Measurements from ENCODE around the gene PITPNM3. TPM values are rescaled to one million over a fixed set of nuclear protein-coding genes. Genes with fewer than 3 reads are reported as not detected.
A peak's percentile ranks its signal among the peaks of the same experiment; 100 is the strongest.

PITPNM3 gene
- total RNA-seq, 3 donors from 2014 or later = 12.2 to 15.9 (median 15.6) TPM

- TF ChIP-seq CTCF (IDR thresholded peaks at IDR 0.05) = no peak
- H3K4me1 ChIP-seq (ENCODE audit: low read depth) = peaks cover 5% of the 10 kb centered on the region
- ATAC-seq = no peak
- intact Hi-C loops (cut with DNase I, micrococcal nuclease) = no loop called here
- no peaks in the 10 kb centered on the region for H3K36me3 ChIP-seq (ENCODE audit: low read depth)
- no peaks in the 10 kb centered on the region for H3K9me3 ChIP-seq
- H3K4me3 ChIP-seq = no peak overlapping the region
- DNase-seq = no peak
Observed at GRCh38 chr17:6560496-6560895, 4.1 kb upstream of the PITPNM3 start.

- TF ChIP-seq CTCF (IDR thresholded peaks at IDR 0.05) = no peak
- intact Hi-C loops (cut with DNase I, micrococcal nuclease) = no loop called here
- Histone ChIP-seq H3K36me3 (ENCODE audit: low read depth) (no peaks in the 10 kb centered on the region), H3K9me3 (no peaks in the 10 kb centered on the region), H3K4me1 (ENCODE audit: low read depth) (peaks cover 5% of the 10 kb centered on the region), H3K4me3 (no peak overlapping the region)
- ATAC-seq = no peak
- no peak for DNase-seq
Observed at GRCh38 chr17:6559753-6560215, 3.4 kb upstream of the PITPNM3 start.

GRCh38 chr17:6558932-6559752 is 2.8 kb upstream of the PITPNM3 start:
- intact Hi-C loops (cut with DNase I, micrococcal nuclease) = no loop called here
- DNase-seq (peak in 1 of 3 donors; percentile 20), ATAC-seq (no peak)
- no peak for TF ChIP-seq CTCF (IDR thresholded peaks at IDR 0.05)
- Histone ChIP-seq H3K4me1 (ENCODE audit: low read depth) (peaks cover 5% of the 10 kb centered on the region), H3K36me3 (ENCODE audit: low read depth) (no peaks in the 10 kb centered on the region), H3K4me3 (no peak overlapping the region), H3K9me3 (no peaks in the 10 kb centered on the region)

- Histone ChIP-seq H3K36me3 (ENCODE audit: low read depth) (no peaks in the 10 kb centered on the region), H3K9me3 (no peaks in the 10 kb centered on the region), H3K4me3 (no peak overlapping the region), H3K4me1 (ENCODE audit: low read depth) (peaks cover 5% of the 10 kb centered on the region)
- intact Hi-C loops (cut with DNase I, micrococcal nuclease) = no loop called here
- ATAC-seq = no peak
- no peak for TF ChIP-seq CTCF (IDR thresholded peaks at IDR 0.05)
- DNase-seq = peak in 1 of 3 donors; percentile 32
Observed at GRCh38 chr17:6558276-6558675, 1.9 kb upstream of the PITPNM3 start.

- no peaks in the 10 kb centered on the region for H3K9me3 ChIP-seq
- TF ChIP-seq CTCF (IDR thresholded peaks at IDR 0.05) = no peak
- intact Hi-C loops (cut with DNase I, micrococcal nuclease) = no loop called here
- ATAC-seq (no peak), DNase-seq (peak in 1 of 3 donors; percentile 28)
- H3K36me3 ChIP-seq (ENCODE audit: low read depth) = no peaks in the 10 kb centered on the region
- H3K4me1 ChIP-seq (ENCODE audit: low read depth) = peaks cover 11% of the 10 kb centered on the region
- no peak overlapping the region for H3K4me3 ChIP-seq
Observed at GRCh38 chr17:6557040-6557438, 684 bp upstream of the PITPNM3 start.
